Adrenal gland (tissue), 12 donors: Measurements from ENCODE around the gene SRSF6. TPM values are rescaled to one million over a fixed set of nuclear protein-coding genes. Genes with fewer than 3 reads are reported as not detected.
"Not testable (repeated sequence)": the region's sequence is repeated elsewhere in the genome, so short reads cannot be mapped to it uniquely, and the experiment has no call there.

Experiments used
- DNase-seq, 7 donors: peaks; one replicate each; pipeline ENCODE4 v3.0.0-alpha.2; 2019 to 2020
- H3K27ac ChIP-seq, 5 donors: fragments of 200-600 bp; sonication (generic) in 4 of 5; 1 replicate in 3 of 5; 2 replicates in 2 of 5; pipeline versions ENCODE4 v1.5.1 to v1.8.0; 2016 to 2020; ENCODE audit warnings: mild to moderate bottlenecking in 1 of 5
- H3K27me3 ChIP-seq: fragments of 200-600 bp; 2 replicates; pipeline ENCODE4 v1.8.0; 2021
- H3K36me3 ChIP-seq, 2 donors: fragments of 200-600 bp; replicated peaks in 1 of 2; 1 replicate in 1 of 2; 2 replicates in 1 of 2; pipeline versions ENCODE4 v1.5.1 to v1.8.0; 2018 to 2022
- H3K4me1 ChIP-seq, 2 donors: fragments of 200-600 bp; replicated peaks in 1 of 2; 1 replicate in 1 of 2; 2 replicates in 1 of 2; pipeline versions ENCODE4 v1.5.1 to v1.8.0; 2018 to 2021
- H3K4me3 ChIP-seq, 4 donors: fragments of 200-600 bp; sonication (generic) in 3 of 4; one replicate each; pipeline ENCODE4 v1.5.1; 2016 to 2018
- H3K9me3 ChIP-seq, 3 donors: fragments of 200-600 bp; sonication (generic) in 1 of 3; replicated peaks in 1 of 3; 1 replicate in 2 of 3; 2 replicates in 1 of 3; pipeline versions ENCODE4 v1.5.1 to v1.8.0; 2016 to 2021
- CTCF ChIP-seq, 6 experiments: fragments of 450-650 bp in 4 of 6; fragments of 200-600 bp in 2 of 6; sonication (generic) in 1 of 6; IDR thresholded peaks; 1 replicate in 5 of 6; 2 replicates in 1 of 6; pipeline versions ENCODE4 v1.5.1 to v1.8.0; 2016 to 2021; ENCODE audit warnings: antibody characterized with exemption in 6 of 6, mild to moderate bottlenecking in 2 of 6, moderate library complexity in 1 of 6
- POLR2A ChIP-seq, 2 donors: fragments of 450-650 bp; IDR thresholded peaks; one replicate each; pipeline ENCODE4 v1.6.1; 2017; ENCODE audit warnings: antibody characterized with exemption in 2 of 2, mild to moderate bottlenecking in 2 of 2, moderate library complexity in 1 of 2
- WGBS, 4 donors: extraction: QIAGEN DNeasy Blood & Tissue Kit in 2 of 4; methylation state at CpG; one replicate each; pipeline versions ENCODE4 v1.1.5 to v1.1.7; 2013 to 2017; 5-methylcytosine and 5-hydroxymethylcytosine counted together
- intact Hi-C, 2 donors: fragments of 100-400 bp; cut with DNase I; formaldehyde crosslinking; loops; one replicate each; pipeline versions ENCODE4 v1.14.1 to v1.15.0; 2022 to 2023
- polyA plus RNA-seq, 3 donors: library from polyadenylated mRNA; stranded (reverse); fragments of 200-250 nt in 2 of 3; fragments of 350-450 nt in 1 of 3; fragmentation: Illumina TruSeq in 1 of 3; extraction: RNeasy Lipid Tissue Mini Kit (QIAGEN cat#74804) in 1 of 3; gene quantifications; one replicate each; pipeline ENCODE4 v1.2.3, GENCODE V29; 2013 to 2014
- total RNA-seq, 9 donors: library from RNA; depleted of rRNA in 4 of 9; stranded (reverse); fragments of >200 nt in 4 of 9; fragments of 120-200 nt in 1 of 9; fragmentation: NEBNext Ultra II Directional in 1 of 9; extraction: Animal tissue kit (Norgen Biotek cat#: 25700) in 1 of 9; gene quantifications; one replicate each; pipeline versions ENCODE4 v1.1.0 to v1.2.4, GENCODE V29; 2013 to 2023
- donor health status: healthy with polysubstance abuse.
- donor health status: Bipolar disorder and iron deficiency.
- donor health status: DM: yes; HTN: yes; CAD: no.
- donor health status: DM: no; HTN: no; CAD: no.
- donor health status: DM: no; HTN: no; CAD: no.
- donor health status: DM: yes; HTN: yes; CAD: no.

SRSF6 gene
- total and polyA plus RNA-seq, 12 donors = 42.7 to 188 (median 153) TPM

DNA sequence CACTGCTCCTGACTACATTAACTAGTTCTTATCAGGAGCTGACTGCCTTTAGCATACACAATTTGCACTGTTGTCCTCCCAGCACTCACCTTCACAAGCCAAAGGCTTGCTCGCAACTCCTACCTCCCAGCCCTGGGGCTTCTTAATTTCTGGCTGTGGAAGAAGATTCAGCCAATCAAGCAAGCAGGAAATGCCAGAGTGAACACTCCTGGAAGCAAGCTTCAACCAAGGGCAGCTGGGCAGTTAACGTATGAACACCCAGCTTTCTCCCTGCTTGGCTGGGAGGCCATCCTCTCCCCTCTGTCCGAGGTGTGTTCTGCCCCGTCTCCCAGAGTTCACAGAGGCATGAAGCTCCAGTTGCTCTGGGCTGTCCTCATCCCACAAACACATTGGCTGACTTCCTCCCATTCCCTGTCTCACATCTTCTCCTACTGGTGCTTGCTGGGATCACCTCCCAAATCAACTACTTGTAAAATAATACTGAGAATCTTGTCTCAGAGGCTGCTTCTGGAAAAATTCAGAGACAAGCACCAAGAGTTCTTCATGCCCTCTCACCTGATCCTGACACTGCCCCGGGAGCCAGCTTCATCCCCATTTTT lies 15.3 kb upstream of the SRSF6 start:
- TF ChIP-seq POLR2A (IDR thresholded peaks at IDR 0.05) = no peak
- no peak for TF ChIP-seq CTCF (IDR thresholded peaks at IDR 0.05)
- Histone ChIP-seq H3K27ac (no peak overlapping the region), H3K4me1 (no peaks in the 10 kb centered on the region), H3K4me3 (no peak overlapping the region), H3K27me3 (no peaks in the 10 kb centered on the region), H3K9me3 (no peaks in the 10 kb centered on the region), H3K36me3 (no peaks in the 10 kb centered on the region)
- DNase-seq = peak in 1 of 7 donors; percentile 13
- intact Hi-C loops = loop anchor here in 1 of 2 donors (10.0 kb wide), 1 partner anchor 642 kb away; no protein-coding TSS in a partner anchor
- WGBS, 4 donors = 49 to 61% (median 52%) methylated on average over 5 of the region's 5 CpGs

GRCh38 chr20:43444107-43444506 lies 13.6 kb upstream of the SRSF6 start:
- no peak overlapping the region for H3K27ac ChIP-seq
- DNase-seq = peak in 1 of 7 donors; percentile 33
- H3K36me3 ChIP-seq = no peaks in the 10 kb centered on the region
- H3K4me1 ChIP-seq = no peaks in the 10 kb centered on the region
- H3K9me3 ChIP-seq = no peaks in the 10 kb centered on the region
- intact Hi-C loops = loop anchor here in 1 of 2 donors (10.0 kb wide), 1 partner anchor 641 kb away; no protein-coding TSS in a partner anchor
- TF ChIP-seq POLR2A (IDR thresholded peaks at IDR 0.05) (no peak), CTCF (IDR thresholded peaks at IDR 0.05) (no peak)
- 54 to 66% (median 62%) methylated on average over 9 of the region's 9 CpGs for WGBS, 4 donors
- no peaks in the 10 kb centered on the region for H3K27me3 ChIP-seq
- no peak overlapping the region for H3K4me3 ChIP-seq

DNA sequence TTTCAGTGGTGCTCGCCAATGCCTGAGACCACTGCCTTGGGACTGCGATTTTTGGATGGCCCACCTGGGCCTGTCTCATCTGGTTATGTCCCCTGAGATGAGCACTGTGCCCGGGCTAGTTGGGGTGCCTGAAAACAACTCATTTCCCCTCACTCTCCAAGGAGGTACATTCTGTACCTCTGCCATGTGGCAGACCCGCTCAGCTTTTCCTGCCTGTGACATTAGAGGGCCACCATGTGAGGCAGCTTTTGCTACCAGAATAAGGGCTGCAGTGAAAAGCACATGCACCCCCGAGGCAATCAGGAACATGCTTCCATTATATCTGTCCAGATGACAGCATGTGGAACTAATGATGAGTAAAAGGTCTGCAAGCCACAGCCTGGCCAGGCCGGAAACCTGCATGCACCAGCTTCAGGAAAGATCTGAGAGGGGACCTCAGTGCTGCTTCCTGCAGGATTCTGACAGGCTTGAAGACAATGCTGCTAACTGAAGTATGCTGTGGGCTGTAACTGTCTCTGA lies 11.3 kb upstream of the SRSF6 start:
- H3K9me3 ChIP-seq = no peaks in the 10 kb centered on the region
- WGBS, 4 donors = 41 to 71% (median 67%) methylated on average over 3 to 6 of the region's 6 CpGs
- no peaks in the 10 kb centered on the region for H3K4me1 ChIP-seq
- no peak overlapping the region for H3K27ac ChIP-seq
- no peaks in the 10 kb centered on the region for H3K27me3 ChIP-seq
- no peak for TF ChIP-seq CTCF (IDR thresholded peaks at IDR 0.05)
- no peak for TF ChIP-seq POLR2A (IDR thresholded peaks at IDR 0.05)
- DNase-seq = peak in 1 of 7 donors; percentile 71
- H3K36me3 ChIP-seq = no peaks in the 10 kb centered on the region
- H3K4me3 ChIP-seq = no peak overlapping the region
- intact Hi-C loops = loop anchor here in 1 of 2 donors (10.0 kb wide), 1 partner anchor 638 kb away; no protein-coding TSS in a partner anchor

GRCh38 chr20:43448431-43448747 lies 9.3 kb upstream of the SRSF6 start:
- 21 to 48% (median 28%) methylated on average over 3 to 4 of the region's 4 CpGs for WGBS, 4 donors
- H3K4me3 ChIP-seq, H3K36me3 ChIP-seq, H3K9me3 ChIP-seq, H3K27ac ChIP-seq, H3K4me1 ChIP-seq, H3K27me3 ChIP-seq, DNase-seq: not testable (repeated sequence)
- intact Hi-C loops = loop anchor here in 1 of 2 donors (10.0 kb wide), 1 partner anchor 636 kb away; no protein-coding TSS in a partner anchor
